Measurements from ENCODE around the gene RPL36A. TPM values are rescaled to one million over a fixed set of nuclear protein-coding genes. Genes with fewer than 3 reads are reported as not detected.
A peak's percentile ranks its signal among the peaks of the same experiment; 100 is the strongest.

Gene RPL36A
- total and polyA plus RNA-seq, 10 of the 15 experiments (the other 5 are each of a cell fraction or from before 2014, with no cell fraction given), result 425 to 4,528 (median 3,270) TPM

GRCh38 chrX:101415180-101416145 lies 24.7 kb downstream of the RPL36A start:
- no peak for FAIRE-seq
- TF ChIP-seq HCFC1 (IDR thresholded peaks at IDR 0.05; ENCODE audit: low read length) (no peak), TCF7 (IDR thresholded peaks at IDR 0.05; ENCODE audit: borderline replicate concordance) (no peak), TARDBP (IDR thresholded peaks at IDR 0.05; ENCODE audit: borderline replicate concordance) (no peak), DPF2 (IDR thresholded peaks at IDR 0.05) (no peak), PML (IDR thresholded peaks at IDR 0.05; ENCODE audit: low read length) (peak; percentile 59; the same call in 1 of the 2 replicates), BACH1 (IDR thresholded peaks at IDR 0.05; ENCODE audit: borderline replicate concordance) (no peak), IKZF1 (conservative IDR thresholded peaks at IDR 0.05) (0 out of 2 replicates have a peak, but pooled peaks have one; percentile 9), ZBTB33 (IDR thresholded peaks at IDR 0.05) (no peak), POLR2A (IDR thresholded peaks at IDR 0.05; ENCODE audit: low read depth, low read length) (no peak), CBX5 (IDR thresholded peaks at IDR 0.05; ENCODE audit: low read depth) (no peak), SKIL (IDR thresholded peaks at IDR 0.05; ENCODE audit: low read depth, poor library complexity, severe bottlenecking) (peak; percentile 33)
- TF ChIP-seq, protein P1, sequence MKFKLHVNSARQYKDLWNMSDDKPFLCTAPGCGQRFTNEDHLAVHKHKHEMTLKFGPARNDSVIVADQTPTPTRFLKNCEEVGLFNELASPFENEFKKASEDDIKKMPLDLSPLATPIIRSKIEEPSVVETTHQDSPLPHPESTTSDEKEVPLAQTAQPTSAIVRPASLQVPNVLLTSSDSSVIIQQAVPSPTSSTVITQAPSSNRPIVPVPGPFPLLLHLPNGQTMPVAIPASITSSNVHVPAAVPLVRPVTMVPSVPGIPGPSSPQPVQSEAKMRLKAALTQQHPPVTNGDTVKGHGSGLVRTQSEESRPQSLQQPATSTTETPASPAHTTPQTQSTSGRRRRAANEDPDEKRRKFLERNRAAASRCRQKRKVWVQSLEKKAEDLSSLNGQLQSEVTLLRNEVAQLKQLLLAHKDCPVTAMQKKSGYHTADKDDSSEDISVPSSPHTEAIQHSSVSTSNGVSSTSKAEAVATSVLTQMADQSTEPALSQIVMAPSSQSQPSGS (IDR thresholded peaks at IDR 0.05; ENCODE audit: low read length), result peak; percentile 31; the same call in 1 of the 2 replicates
- TF ChIP-seq, protein P2, sequence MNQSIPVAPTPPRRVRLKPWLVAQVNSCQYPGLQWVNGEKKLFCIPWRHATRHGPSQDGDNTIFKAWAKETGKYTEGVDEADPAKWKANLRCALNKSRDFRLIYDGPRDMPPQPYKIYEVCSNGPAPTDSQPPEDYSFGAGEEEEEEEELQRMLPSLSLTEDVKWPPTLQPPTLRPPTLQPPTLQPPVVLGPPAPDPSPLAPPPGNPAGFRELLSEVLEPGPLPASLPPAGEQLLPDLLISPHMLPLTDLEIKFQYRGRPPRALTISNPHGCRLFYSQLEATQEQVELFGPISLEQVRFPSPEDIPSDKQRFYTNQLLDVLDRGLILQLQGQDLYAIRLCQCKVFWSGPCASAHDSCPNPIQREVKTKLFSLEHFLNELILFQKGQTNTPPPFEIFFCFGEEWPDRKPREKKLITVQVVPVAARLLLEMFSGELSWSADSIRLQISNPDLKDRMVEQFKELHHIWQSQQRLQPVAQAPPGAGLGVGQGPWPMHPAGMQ (IDR thresholded peaks at IDR 0.05; ENCODE audit: borderline replicate concordance), result no peak
- TF ChIP-seq, protein P3, sequence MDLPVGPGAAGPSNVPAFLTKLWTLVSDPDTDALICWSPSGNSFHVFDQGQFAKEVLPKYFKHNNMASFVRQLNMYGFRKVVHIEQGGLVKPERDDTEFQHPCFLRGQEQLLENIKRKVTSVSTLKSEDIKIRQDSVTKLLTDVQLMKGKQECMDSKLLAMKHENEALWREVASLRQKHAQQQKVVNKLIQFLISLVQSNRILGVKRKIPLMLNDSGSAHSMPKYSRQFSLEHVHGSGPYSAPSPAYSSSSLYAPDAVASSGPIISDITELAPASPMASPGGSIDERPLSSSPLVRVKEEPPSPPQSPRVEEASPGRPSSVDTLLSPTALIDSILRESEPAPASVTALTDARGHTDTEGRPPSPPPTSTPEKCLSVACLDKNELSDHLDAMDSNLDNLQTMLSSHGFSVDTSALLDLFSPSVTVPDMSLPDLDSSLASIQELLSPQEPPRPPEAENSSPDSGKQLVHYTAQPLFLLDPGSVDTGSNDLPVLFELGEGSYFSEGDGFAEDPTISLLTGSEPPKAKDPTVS (IDR thresholded peaks at IDR 0.05; ENCODE audit: low read depth, low read length), result peak; percentile 95

More at GRCh38 chrX:101415180-101416145, 24.7 kb downstream of the RPL36A start:
- H4K20me1 ChIP-seq (ENCODE audit: control insufficient read depth, insufficient read depth), result no peaks in the 10 kb centered on the region
- peak; percentile 76 for ATAC-seq
- no TSS peak for BruUV-seq (replicated peaks)
- H3K9me3 ChIP-seq (replicated peaks; ENCODE audit: control insufficient read depth, insufficient read depth, low read length), result no peaks in the 10 kb centered on the region
- no peaks in the 10 kb centered on the region for H3K27me3 ChIP-seq (replicated peaks in 1 of 2; ENCODE audit: control insufficient read depth in 2 of 2, insufficient read depth in 2 of 2, low read length in 1 of 2)
- H3K79me2 ChIP-seq (ENCODE audit: control insufficient read depth, insufficient read depth, low read length), result peaks cover 19% of the 10 kb centered on the region
- intact Hi-C loops (cut with micrococcal nuclease; ENCODE audit: unreplicated experiment) (loop anchor here (1.0 to 5.0 kb wide), 4 partner anchors 182 to 384 kb away; partner anchors contain the start of gene ARMCX6), in situ Hi-C loops (cut with MboI) (loop anchor here (5.0 kb wide), 2 partner anchors 177 to 382 kb away; no protein-coding TSS in a partner anchor)
- H2AFZ ChIP-seq (ENCODE audit: control insufficient read depth, low read depth, low read length), result peak overlapping the region; percentile 21; the same call in 1 of the 2 replicates
- peak overlapping the region; percentile 10 for H3K27ac ChIP-seq (ENCODE audit: control insufficient read depth, insufficient read depth)
- peaks cover 22% of the 10 kb centered on the region for H3K4me1 ChIP-seq (ENCODE audit: control insufficient read depth, insufficient read depth, low read length)
- 0 out of 2 replicates have a peak overlapping the region, but pooled peaks have one; percentile 2 for H3K4me3 ChIP-seq
- H3K9ac ChIP-seq (ENCODE audit: control insufficient read depth, insufficient read depth, low read length), result peak overlapping the region; percentile 37; the same call in 1 of the 2 replicates
- peak; percentile 68 for DNase-seq (ENCODE audit: low read depth, low spot score)
- H3K36me3 ChIP-seq (ENCODE audit: control insufficient read depth in 2 of 2, insufficient read depth in 2 of 2, low read length in 1 of 2), result peaks cover 0 to 4% of the 10 kb centered on the region in 2 experiments; a peak in 1 of 4 replicates
- RAD21 ChIA-PET (ENCODE audit: unreplicated experiment), result interaction anchor here (0.6 to 2.4 kb wide), 7 partner anchors 32 to 926 kb away, joined by 3 to 18 read pairs (median 3); no protein-coding TSS in a partner anchor
- SMC1A ChIA-PET (ENCODE audit: uncharacterized antibody, unreplicated experiment), result interaction anchor here (0.7 to 1.6 kb wide), 9 partner anchors 9 to 343 kb away, joined by 3 to 5 read pairs (median 3); partner anchors contain the start of gene RPL36A
- WGBS (ENCODE audit: insufficient coverage, insufficient replicate concordance, low lambda C conversion rate, missing lambda C conversion rate), result 17% methylated on average over 12 of the region's 12 CpGs
- CTCF ChIA-PET, result interaction anchor here (0.7 to 5.4 kb wide), 16 partner anchors 11 to 388 kb away, joined by 3 to 39 read pairs (median 4); partner anchors contain the start of gene RPL36A
- POLR2A ChIA-PET, result interaction anchor here (0.7 kb wide), 1 partner anchor 389 kb away, joined by 3 read pairs; no protein-coding TSS in a partner anchor
- peak overlapping the region; percentile 57 for H3K4me2 ChIP-seq (ENCODE audit: control insufficient read depth, insufficient read depth)

Measured in GM12878 (cell line).